ENCODE measurements around the gene GOLGA6L7. TPM values are rescaled to one million over a fixed set of nuclear protein-coding genes. Genes with fewer than 3 reads are reported as not detected.

The GOLGA6L7 gene
- total RNA-seq, 2 experiments from 2014 or later: not detected

DNA sequence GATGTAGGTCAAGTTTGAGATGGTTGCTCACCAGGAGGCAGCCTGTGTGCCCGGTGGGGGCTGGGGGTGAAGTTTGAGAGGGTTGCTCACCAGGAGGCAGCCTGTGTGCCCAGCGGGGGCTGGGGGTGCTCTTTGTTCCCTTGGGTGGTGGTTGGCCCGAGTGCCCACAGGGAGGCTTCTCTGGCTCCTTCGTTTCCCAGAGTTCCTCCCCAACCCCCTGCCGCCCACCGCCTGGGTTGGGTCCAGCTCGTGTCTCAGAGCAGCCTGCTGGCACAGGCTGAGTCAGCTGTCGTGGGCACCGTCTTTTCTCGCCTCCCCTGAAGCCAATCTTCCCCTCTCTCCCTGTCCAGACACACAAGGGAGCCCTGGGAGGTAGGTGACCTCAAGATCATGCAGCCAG, 40.5 kb upstream of the GOLGA6L7 start:
- Mint-ChIP-seq H3K27me3 (no peaks in the 10 kb centered on the region), H3K4me3 (peak overlapping the region; percentile 87), H3K27ac (peak overlapping the region; percentile 96), H3K36me3 (peaks cover 3% of the 10 kb centered on the region), H3K9me3 (no peaks in the 10 kb centered on the region), H3K4me1 (peaks cover 46% of the 10 kb centered on the region)
- no peak for ATAC-seq (ENCODE audit: low read depth)
- POLR2A ChIA-PET: no interaction called here
- no peak for DNase-seq

- POLR2A ChIA-PET: no interaction called here
- Mint-ChIP-seq H3K4me3 (peak overlapping the region; percentile 87), H3K27ac (peak overlapping the region; percentile 47), H3K27me3 (no peaks in the 10 kb centered on the region), H3K36me3 (peaks cover 1% of the 10 kb centered on the region), H3K4me1 (peaks cover 45% of the 10 kb centered on the region), H3K9me3 (no peaks in the 10 kb centered on the region)
- ATAC-seq (ENCODE audit: low read depth) (no peak), DNase-seq (no peak)
Measured at GRCh38 chr15:28888302-28888894, 40.0 kb upstream of the GOLGA6L7 start.

- ATAC-seq (ENCODE audit: low read depth) (no peak), DNase-seq (no peak)
- POLR2A ChIA-PET: no interaction called here
- H3K27me3 Mint-ChIP-seq: no peaks in the 10 kb centered on the region
- H3K36me3 Mint-ChIP-seq: peaks cover 1% of the 10 kb centered on the region
- peak overlapping the region; percentile 85 for H3K27ac Mint-ChIP-seq
- peaks cover 38% of the 10 kb centered on the region for H3K4me1 Mint-ChIP-seq
- peak overlapping the region; percentile 87 for H3K4me3 Mint-ChIP-seq
- H3K9me3 Mint-ChIP-seq: no peaks in the 10 kb centered on the region
Measured at GRCh38 chr15:28887339-28888174, 39.1 kb upstream of the GOLGA6L7 start.

DNA sequence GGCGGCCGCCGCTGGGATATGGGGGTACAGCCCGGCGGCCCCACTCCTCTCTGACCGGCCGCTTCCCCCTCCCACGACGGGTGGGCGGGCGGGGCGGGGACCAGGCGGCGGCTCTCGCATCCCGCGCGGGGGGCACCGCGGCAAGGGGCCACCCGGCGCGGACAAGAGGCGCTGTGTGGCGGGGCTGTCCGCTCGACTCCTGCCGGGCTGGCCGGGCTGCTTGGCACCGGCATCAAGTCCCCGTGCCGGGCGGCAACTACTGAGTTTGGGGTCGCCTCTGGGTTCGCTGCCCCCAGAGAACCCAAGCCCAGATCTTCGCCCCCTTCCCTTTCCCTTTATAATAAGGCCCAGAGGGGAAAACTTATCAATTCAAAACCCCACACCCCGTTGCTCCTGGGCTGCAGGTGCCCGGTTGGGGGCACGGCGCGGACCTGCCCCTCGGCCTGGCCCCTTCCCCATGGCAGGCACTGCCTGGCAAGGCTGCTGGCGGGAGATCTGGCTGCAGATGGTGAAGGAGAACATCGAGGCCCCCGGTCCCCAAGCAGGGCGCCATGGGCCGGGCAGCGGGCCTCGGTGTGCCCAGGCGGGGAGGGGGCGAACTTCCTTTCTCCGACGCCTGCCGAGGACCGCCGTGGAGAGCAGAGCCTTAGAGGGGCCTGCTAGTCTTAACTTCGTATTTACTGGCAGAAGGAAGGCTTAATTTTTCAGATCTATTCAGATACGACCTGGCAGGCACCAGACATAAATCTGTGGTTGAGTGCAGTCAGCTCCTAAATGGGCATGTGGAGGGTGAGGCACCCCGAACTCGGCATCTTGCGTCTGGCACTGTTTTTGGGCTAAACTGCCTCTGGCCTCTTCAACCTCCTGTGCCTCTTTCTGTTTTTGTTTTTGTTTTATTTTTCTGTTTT, 38.2 kb upstream of the GOLGA6L7 start:
- H3K27ac Mint-ChIP-seq: peak overlapping the region; percentile 85
- DNase-seq: peak; percentile 59
- H3K36me3 Mint-ChIP-seq: peaks cover 1% of the 10 kb centered on the region

GRCh38 chr15:28885630-28886430, 37.4 kb upstream of the GOLGA6L7 start, which contains the start of gene APBA2:
TSS of gene APBA2 (plus strand) at chr15:28885974. CDS start at chr15:29053885, 167,911 bp downstream.
- peaks cover 1% of the 10 kb centered on the region for H3K36me3 Mint-ChIP-seq
- DNase-seq (peak; percentile 77), ATAC-seq (ENCODE audit: low read depth) (peak; percentile 58)
- H3K9me3 Mint-ChIP-seq: no peaks in the 10 kb centered on the region
- H3K4me1 Mint-ChIP-seq: peaks cover 33% of the 10 kb centered on the region
- POLR2A ChIA-PET: interaction anchor here (0.9 to 1.6 kb wide), 2 partner anchors 33 to 52 kb away, joined by 3 to 6 read pairs; no protein-coding TSS in a partner anchor
- peak within 1 kb of the TSS; percentile 87 for H3K4me3 Mint-ChIP-seq
- H3K27me3 Mint-ChIP-seq: no peaks in the 10 kb centered on the region
- peak within 1 kb of the TSS; percentile 64 for H3K27ac Mint-ChIP-seq

More for the DNA sequence above, 38.2 kb upstream of the GOLGA6L7 start:
- no peak for ATAC-seq (ENCODE audit: low read depth)
- POLR2A ChIA-PET: interaction anchor here (0.9 to 1.6 kb wide), 2 partner anchors 33 to 51 kb away, joined by 3 to 6 read pairs; no protein-coding TSS in a partner anchor
- Mint-ChIP-seq H3K4me1 (peaks cover 38% of the 10 kb centered on the region), H3K4me3 (peak overlapping the region; percentile 87), H3K27me3 (no peaks in the 10 kb centered on the region), H3K9me3 (no peaks in the 10 kb centered on the region)

GRCh38 chr15:28885128-28885629, 36.7 kb upstream of the GOLGA6L7 start:
- Mint-ChIP-seq H3K4me3 (peak overlapping the region; percentile 67), H3K27ac (peak overlapping the region; percentile 64), H3K9me3 (no peaks in the 10 kb centered on the region), H3K27me3 (no peaks in the 10 kb centered on the region), H3K36me3 (peaks cover 1% of the 10 kb centered on the region), H3K4me1 (peaks cover 26% of the 10 kb centered on the region)
- ATAC-seq (ENCODE audit: low read depth): no peak
- POLR2A ChIA-PET: interaction anchor here (1.6 kb wide), 1 partner anchor 34 kb away, joined by 6 read pairs; no protein-coding TSS in a partner anchor
- no peak for DNase-seq

GRCh38 chr15:28884151-28884940, 35.9 kb upstream of the GOLGA6L7 start:
- H3K27ac Mint-ChIP-seq: no peak overlapping the region
- POLR2A ChIA-PET: no interaction called here
- no peaks in the 10 kb centered on the region for H3K27me3 Mint-ChIP-seq
- H3K36me3 Mint-ChIP-seq: peaks cover 1% of the 10 kb centered on the region
- peak overlapping the region; percentile 67 for H3K4me3 Mint-ChIP-seq
- ATAC-seq (ENCODE audit: low read depth): no peak
- no peak for DNase-seq
- no peaks in the 10 kb centered on the region for H3K9me3 Mint-ChIP-seq
- H3K4me1 Mint-ChIP-seq: peaks cover 18% of the 10 kb centered on the region

DNA sequence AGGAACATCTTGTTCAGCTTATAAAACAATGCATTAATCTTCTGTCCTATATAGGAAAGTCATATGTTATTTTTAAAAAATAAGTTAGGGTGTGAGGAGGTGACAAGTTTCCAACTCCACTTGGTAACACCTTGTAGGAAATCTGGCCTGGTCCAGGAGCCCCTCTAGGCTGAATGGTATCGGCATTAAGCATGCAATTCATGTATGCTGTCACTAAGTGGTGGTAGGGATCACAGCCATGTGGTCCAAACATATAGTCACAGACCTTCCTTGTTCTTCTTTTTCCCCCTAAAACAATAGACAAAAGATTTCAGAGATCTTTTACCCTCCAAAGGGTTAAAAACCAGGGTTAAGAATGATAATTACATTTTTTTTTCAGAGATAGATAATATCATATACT, 33.2 kb upstream of the GOLGA6L7 start:
- H3K36me3 Mint-ChIP-seq: no peaks in the 10 kb centered on the region
- DNase-seq (no peak), ATAC-seq (ENCODE audit: low read depth) (no peak)
- POLR2A ChIA-PET: no interaction called here
- H3K4me1 Mint-ChIP-seq: peaks cover 2% of the 10 kb centered on the region
- H3K9me3 Mint-ChIP-seq: no peaks in the 10 kb centered on the region
- H3K4me3 Mint-ChIP-seq: no peak overlapping the region
- H3K27ac Mint-ChIP-seq: no peak overlapping the region
- H3K27me3 Mint-ChIP-seq: no peaks in the 10 kb centered on the region

DNA sequence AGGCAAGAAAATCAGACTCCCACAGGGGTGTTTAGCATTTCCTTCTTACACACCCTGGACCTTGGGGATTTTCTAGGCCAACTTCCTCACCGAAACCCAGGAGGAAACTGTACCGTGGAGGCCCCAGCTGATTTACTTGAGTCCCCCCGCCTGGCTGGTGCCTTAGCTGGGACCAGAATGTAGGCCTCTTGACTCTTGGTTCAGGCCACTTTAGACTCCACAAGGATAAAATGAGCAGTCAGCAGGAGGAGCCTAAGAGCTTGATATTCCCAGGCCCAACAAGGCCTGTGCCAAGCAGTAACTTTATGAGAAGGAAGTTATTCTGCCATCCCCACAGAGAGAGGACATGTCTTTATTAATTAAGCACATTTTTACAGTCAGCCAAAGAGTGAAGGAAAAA, 32.7 kb upstream of the GOLGA6L7 start:
- Mint-ChIP-seq H3K27ac (no peak overlapping the region), H3K4me1 (peaks cover 5% of the 10 kb centered on the region), H3K36me3 (no peaks in the 10 kb centered on the region), H3K9me3 (no peaks in the 10 kb centered on the region), H3K4me3 (no peak overlapping the region), H3K27me3 (no peaks in the 10 kb centered on the region)
- POLR2A ChIA-PET: no interaction called here
- DNase-seq: no peak
- ATAC-seq (ENCODE audit: low read depth): no peak

DNA sequence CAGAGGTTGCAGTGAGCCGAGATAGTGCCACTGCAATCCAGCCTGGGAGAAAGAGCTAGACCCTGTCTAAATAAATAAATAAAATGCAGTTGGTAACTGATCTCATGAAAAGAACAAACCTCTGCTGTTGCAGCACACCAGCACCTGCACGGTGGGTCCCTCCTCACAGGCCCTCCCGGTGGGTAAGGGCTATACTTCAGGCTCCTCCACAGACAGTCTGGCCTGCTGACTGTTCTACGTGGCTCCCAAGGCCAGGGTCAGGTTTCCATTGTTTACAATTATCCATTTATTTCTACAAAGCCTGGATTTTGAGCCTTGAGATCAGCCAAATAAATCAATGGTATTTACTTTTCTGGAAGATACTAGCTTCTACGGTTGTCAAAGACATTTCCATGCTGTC, 32.2 kb upstream of the GOLGA6L7 start:
- H3K4me3 Mint-ChIP-seq: no peak overlapping the region
- H3K27ac Mint-ChIP-seq: no peak overlapping the region
- ATAC-seq (ENCODE audit: low read depth) (no peak), DNase-seq (no peak)
- no peaks in the 10 kb centered on the region for H3K9me3 Mint-ChIP-seq
- no peaks in the 10 kb centered on the region for H3K27me3 Mint-ChIP-seq
- POLR2A ChIA-PET: no interaction called here
- peaks cover 8% of the 10 kb centered on the region for H3K4me1 Mint-ChIP-seq
- H3K36me3 Mint-ChIP-seq: no peaks in the 10 kb centered on the region

GRCh38 chr15:28879551-28879950, 31.1 kb upstream of the GOLGA6L7 start:
- no peak for DNase-seq
- ATAC-seq (ENCODE audit: low read depth): no peak
- peaks cover 8% of the 10 kb centered on the region for H3K4me1 Mint-ChIP-seq
- no peak overlapping the region for H3K27ac Mint-ChIP-seq
- H3K36me3 Mint-ChIP-seq: no peaks in the 10 kb centered on the region
- POLR2A ChIA-PET: no interaction called here
- no peak overlapping the region for H3K4me3 Mint-ChIP-seq
- H3K9me3 Mint-ChIP-seq: no peaks in the 10 kb centered on the region
- no peaks in the 10 kb centered on the region for H3K27me3 Mint-ChIP-seq

DNA sequence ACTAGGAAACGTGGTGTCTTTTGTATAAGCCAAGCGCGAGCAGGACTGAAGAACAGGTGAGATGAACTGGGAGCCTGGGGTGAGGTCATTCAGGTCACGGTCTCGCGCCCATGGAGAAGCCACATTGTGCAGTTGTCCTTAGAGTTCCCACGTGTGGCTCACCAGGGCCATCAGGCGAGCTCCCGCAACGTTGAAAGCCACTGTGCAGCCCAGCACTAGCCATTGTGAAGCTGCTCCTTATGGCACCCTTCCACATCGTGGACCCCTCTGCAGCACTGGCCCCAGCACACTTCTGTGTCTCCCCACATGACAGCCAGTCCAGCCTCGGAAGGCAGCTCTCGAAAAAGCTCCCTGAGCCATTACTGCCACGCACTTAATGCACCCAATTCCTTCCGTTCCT, 29.8 kb upstream of the GOLGA6L7 start:
- Mint-ChIP-seq H3K27me3 (peaks cover under 1% of the 10 kb centered on the region), H3K36me3 (no peaks in the 10 kb centered on the region), H3K4me3 (no peak overlapping the region), H3K27ac (no peak overlapping the region), H3K9me3 (no peaks in the 10 kb centered on the region), H3K4me1 (peaks cover 11% of the 10 kb centered on the region)
- POLR2A ChIA-PET: no interaction called here
- DNase-seq (no peak), ATAC-seq (ENCODE audit: low read depth) (no peak)
